Activated CD8-positive, alpha-beta memory T cell treated with anti-CD3 and anti-CD28 coated beads for 36 hours (primary cell): Measurements from ENCODE around the gene OLR1. TPM values are rescaled to one million over a fixed set of nuclear protein-coding genes. Genes with fewer than 3 reads are reported as not detected.

Experiments
- CTCF ChIA-PET: fragments of 350-600 bp; sonication (Branson Sonifier 250); formaldehyde crosslinking; loops from one replicate; lab custom pipeline; 2021; ENCODE audit warnings: antibody characterized with exemption; lab: Charles Lee
- POLR2A ChIA-PET: fragments of 350-600 bp; sonication (Branson Sonifier 250); formaldehyde crosslinking; loops from one replicate; lab custom pipeline; 2021; ENCODE audit warnings: antibody characterized with exemption; lab: Charles Lee
- total RNA-seq, 2 experiments: library from RNA; stranded (reverse); gene quantifications; one replicate each; pipeline ENCODE4 v1.2.3, GENCODE V29; 2021

Gene OLR1
- total RNA-seq, 2 experiments from 2014 or later: not detected

DNA sequence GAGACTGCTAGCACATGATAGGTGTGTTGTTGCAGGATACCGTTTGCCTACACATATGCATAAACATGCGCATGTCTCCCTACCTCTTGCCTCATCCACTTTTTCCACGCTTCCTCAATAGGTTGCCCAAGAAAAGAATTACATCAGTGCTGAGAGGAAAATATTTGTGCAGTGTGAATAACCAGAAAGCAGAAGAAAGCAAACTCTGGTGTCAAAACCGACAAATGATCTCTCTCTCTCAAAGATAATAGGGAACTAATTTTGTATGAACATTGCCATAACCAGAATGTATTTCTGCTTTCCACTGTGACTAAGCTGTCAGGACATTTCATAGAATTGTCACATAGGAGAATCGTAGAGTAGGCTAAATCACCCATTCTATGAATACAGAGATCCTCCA, 43.2 kb downstream of the OLR1 start:
- ChIA-PET CTCF (no interaction called here), POLR2A (no interaction called here)

DNA sequence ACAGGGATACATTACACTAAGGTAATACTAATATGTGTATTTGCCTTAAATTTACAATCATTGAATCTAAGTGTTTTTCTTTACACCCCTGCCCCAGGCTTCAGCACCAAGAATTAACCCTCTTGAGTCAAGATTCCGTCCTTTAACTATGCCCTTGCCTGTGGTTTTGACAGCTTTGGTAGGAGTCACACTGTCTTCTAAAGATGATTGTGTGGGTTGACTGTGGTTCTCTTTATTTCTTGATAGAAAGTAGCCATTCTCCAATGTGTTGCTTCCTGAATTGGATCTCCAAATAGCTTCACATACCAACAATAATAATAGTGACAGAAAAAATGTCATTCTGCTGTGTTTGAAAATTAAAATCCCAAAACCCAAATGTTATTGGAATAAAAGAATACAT, 45.5 kb downstream of the OLR1 start:
- POLR2A ChIA-PET: no interaction called here
- CTCF ChIA-PET: interaction anchor here (0.6 kb wide), 1 partner anchor 22 kb away, joined by 4 read pairs; no protein-coding TSS in a partner anchor

DNA sequence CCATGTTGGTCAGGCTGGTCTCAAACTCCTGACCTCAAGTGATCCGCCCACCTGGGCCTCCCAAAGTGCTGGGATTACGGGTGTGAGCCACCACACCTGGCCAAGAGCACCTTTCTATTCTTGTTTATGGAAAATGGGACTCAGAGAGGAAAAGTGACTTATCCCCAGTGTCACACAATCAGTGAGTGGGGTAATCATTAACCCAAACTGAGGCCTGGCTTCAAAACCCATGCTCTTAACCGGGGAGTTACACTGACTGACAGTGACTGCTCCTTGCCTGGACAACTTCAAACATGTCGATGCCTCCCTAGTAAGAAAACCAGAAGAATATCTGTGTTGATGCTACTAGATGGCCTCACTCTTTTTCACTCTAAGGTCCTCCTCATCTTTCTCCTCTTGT, 49.2 kb downstream of the OLR1 start:
- ChIA-PET POLR2A (no interaction called here), CTCF (no interaction called here)

DNA sequence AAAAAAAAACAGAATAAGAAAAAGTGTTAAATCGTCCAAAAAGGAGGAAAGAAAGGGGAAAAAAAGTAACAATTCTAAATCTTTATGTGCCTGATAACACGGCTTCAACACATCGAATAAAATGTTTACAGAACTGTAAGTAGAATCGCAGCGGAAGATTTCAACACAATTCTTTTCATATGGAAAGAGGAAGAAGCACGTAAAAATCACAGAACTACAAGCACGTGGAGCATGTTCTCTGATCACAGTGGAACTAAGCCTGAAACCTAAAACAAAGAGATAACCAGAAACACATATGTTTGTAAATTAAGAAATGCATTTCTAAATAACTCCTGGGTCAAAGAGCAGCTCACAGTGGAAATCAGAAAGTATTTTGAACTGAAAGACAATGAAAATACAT, 50.7 kb downstream of the OLR1 start:
- ChIA-PET POLR2A (no interaction called here), CTCF (no interaction called here)

DNA sequence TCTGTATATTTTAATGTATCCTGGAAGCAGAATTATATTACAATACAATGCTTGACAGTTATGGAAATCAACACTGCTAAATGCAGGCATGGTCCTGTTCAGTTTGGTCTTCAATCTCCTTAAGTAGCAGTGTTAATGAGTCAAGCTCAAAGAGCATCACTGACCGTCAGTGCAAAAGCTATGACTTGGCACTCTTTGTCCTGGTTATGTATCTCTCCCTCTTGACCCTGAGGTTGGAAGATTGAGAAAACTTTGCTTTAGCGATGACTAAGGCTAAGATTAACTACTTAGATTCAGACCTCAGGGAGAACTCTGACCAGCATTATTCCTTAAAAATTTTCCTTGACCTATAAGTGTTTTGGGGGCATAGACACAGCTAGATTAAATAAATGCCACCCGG, 52.9 kb downstream of the OLR1 start:
- ChIA-PET POLR2A (no interaction called here), CTCF (no interaction called here)

DNA sequence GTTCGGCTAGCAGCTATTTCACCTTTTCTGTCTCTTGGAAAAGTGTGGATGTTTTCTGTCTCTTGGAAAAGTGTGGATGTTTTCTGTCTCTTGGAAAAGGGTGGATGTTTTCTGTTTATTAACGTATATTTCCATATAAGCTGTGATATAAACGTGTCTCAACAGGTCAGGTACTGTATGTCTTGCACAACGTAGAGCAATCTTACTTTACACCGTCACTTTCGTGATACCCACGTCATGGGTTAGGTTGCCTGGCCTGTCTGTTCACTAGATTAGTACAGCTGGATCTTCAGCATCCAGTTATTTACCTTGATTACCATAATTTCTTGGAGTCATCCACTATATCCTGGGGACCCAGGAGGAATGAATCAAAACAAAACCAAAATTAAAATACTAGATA, 56.0 kb downstream of the OLR1 start:
- ChIA-PET POLR2A (no interaction called here), CTCF (no interaction called here)

DNA sequence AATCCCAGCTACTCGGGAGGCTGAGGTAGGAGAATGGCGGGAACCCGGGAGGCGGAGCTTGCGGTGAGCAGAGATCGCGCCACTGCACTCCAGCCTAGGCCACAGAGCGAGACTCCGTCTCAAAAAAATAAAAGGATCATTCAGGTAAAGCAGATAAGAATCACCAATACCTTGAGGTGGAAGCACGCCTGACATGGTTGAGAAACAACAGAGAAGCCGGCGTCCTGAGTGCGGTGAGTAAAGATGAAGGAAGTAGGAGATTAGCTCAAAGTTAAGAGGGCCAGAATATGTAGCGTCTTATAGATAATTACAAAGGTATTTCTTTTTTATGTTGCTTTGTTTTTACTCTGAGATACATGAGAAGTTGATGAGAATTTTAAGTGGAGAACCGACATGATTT, 56.6 kb downstream of the OLR1 start:
- POLR2A ChIA-PET: no interaction called here
- CTCF ChIA-PET: no interaction called here

DNA sequence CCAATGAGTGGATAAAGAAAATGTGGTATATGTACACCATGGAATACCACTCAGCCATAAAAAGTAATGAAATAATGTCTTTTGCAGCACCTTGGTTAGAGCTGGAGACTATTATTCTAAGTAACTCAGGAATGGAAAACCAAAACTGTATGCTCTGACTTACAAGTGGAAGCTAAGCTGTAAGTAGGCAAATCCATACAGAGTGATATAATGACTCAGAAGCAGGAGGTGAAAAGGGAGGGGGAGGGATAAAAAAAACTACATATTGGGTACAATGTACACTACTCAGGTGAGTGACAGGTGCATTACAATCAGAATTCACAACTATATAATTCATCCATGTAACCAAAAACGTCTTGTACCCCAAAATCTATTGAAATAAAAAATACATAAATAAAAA, 58.0 kb downstream of the OLR1 start:
- CTCF ChIA-PET: no interaction called here

DNA sequence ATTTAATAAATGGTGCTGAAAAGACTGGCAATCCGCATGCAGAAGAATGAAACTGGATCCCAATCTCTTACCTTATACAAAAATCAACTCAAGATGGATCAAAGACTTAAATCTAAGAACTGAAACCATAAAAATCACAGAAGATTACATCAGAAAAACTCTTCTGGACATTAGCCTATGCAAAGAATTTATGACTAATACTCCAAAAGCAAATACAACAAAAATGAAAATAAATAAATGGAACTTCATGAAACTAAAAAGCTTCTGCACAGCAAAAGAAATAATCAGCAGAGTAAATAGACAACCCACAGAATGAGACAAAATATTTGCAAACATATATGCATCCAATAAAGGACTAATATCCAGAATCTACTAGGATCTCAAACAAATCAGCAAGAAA, 58.9 kb downstream of the OLR1 start:
- CTCF ChIA-PET: no interaction called here
- POLR2A ChIA-PET: no interaction called here

More for the DNA sequence above, 58.0 kb downstream of the OLR1 start:
- POLR2A ChIA-PET: no interaction called here

DNA sequence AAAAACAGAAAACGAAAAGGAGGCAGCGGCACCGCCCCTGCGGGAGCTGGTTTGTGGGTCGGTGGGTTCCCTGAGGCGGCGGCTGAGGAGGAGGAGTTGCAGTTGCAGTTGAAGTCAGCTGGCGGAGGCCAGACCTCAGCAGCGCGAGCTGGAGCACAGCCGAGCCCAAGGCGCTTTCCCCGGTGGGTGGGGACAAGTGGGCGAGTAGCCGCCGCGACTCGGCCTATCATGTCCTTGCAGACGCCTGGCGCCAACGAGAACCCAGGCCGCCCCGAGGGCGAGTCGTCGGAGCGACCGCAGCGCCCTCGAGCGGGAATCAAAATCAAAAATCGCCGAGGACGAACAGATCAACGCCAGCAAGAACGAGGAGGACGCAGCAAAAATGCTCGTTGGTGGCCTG, 60.5 kb downstream of the OLR1 start:
- ChIA-PET POLR2A (no interaction called here), CTCF (no interaction called here)

DNA sequence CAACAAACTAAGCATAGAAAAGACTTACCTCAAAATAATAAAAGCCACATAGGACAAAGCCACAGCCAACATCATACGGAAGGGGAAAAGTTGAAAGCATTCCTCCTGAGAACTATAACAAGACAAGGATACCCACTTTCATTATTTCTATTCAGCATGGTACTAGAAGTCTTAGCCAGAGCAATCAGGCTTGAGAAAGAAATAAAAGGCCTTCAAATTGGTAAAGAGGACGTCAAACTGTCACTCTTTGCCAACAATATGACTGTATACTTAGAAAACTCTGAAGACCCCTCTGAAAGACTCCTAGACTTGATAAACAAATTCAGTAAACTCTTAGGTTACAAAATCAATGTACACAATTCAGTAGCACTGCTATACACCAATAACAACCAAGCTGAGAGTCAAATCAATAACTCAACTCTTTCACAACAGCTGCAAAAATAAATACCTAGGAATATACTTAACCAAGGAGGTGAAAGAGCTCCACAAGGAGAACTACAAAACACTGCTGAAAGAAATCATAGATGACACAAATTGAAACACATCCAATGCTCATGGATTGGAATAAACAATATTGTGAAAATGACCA, 61.6 kb downstream of the OLR1 start:
- ChIA-PET CTCF (no interaction called here), POLR2A (no interaction called here)

Other genes starting within 250 kb of the OLR1 start
- gene CLEC2A, start 239.8 kb downstream of the OLR1 start, total RNA-seq: not detected
- gene CLEC12A, start 200.7 kb downstream of the OLR1 start, total RNA-seq: not detected
- not detected for gene CLEC1B, start 173.0 kb downstream of the OLR1 start, total RNA-seq
- gene CLEC12B, start 161.5 kb downstream of the OLR1 start, total RNA-seq: not detected
- gene CLEC9A, start 141.4 kb downstream of the OLR1 start, total RNA-seq: not detected
- not detected for gene CLEC1A, start 73.1 kb downstream of the OLR1 start, total RNA-seq
- gene CLEC7A, start 41.9 kb downstream of the OLR1 start, total RNA-seq: not detected
- gene TMEM52B, start 6.9 kb upstream of the OLR1 start, total RNA-seq: not detected
- gene GABARAPL1, start 40.7 kb upstream of the OLR1 start, total RNA-seq: 10 to 100 TPM; 12.7 to 16.8 TPM
- gene KLRD1, start 135.7 kb upstream of the OLR1 start, total RNA-seq: 10 to 100 TPM; 68.3 to 79.1 TPM
- 100 to 1,000 TPM; 125 to 126 TPM for gene KLRK1, start 217.9 kb upstream of the OLR1 start, total RNA-seq
- gene KLRC4, start 237.6 kb upstream of the OLR1 start, total RNA-seq: 1 to 10 TPM; 6.6 to 7.6 TPM
- 1 to 10 TPM; 1.8 to 3.0 TPM for gene KLRC3, start 248.5 kb upstream of the OLR1 start, total RNA-seq